Activated CD8-positive, alpha-beta memory T cell treated with anti-CD3 and anti-CD28 coated beads for 1 hour (primary cell): ENCODE data around the gene MOSPD3.

ENCODE experiments used
- DNase-seq, 2 donors: peaks; one replicate each; pipeline ENCODE4 v3.0.0-alpha.2; 2020; ENCODE audit warnings: low read depth in 1 of 2; ENCODE audit errors: extremely low read depth in 1 of 2

Gene MOSPD3

GRCh38 chr7:100590077-100590737 is 22.1 kb upstream of the MOSPD3 start:
- no peak for DNase-seq

GRCh38 chr7:100591596-100591995 is 20.7 kb upstream of the MOSPD3 start:
- no peak for DNase-seq

GRCh38 chr7:100595188-100595587 is 17.2 kb upstream of the MOSPD3 start:
- no peak for DNase-seq

GRCh38 chr7:100598425-100598824 is 13.9 kb upstream of the MOSPD3 start:
- DNase-seq: no peak

- no peak for DNase-seq
Measured at GRCh38 chr7:100599911-100600729, 12.2 kb upstream of the MOSPD3 start.

GRCh38 chr7:100600730-100601038 is 11.7 kb upstream of the MOSPD3 start:
- DNase-seq: no peak

- DNase-seq: no peak
Measured at GRCh38 chr7:100602889-100603725, 9.2 kb upstream of the MOSPD3 start.

GRCh38 chr7:100603726-100604027 is 8.7 kb upstream of the MOSPD3 start:
- DNase-seq: no peak

- peak; percentile 34 to 61 for DNase-seq
Measured at GRCh38 chr7:100604028-100604975, 8.0 kb upstream of the MOSPD3 start.

GRCh38 chr7:100604976-100605911 is 7.1 kb upstream of the MOSPD3 start:
- no peak for DNase-seq

GRCh38 chr7:100606313-100606712 is 6.0 kb upstream of the MOSPD3 start:
- no peak for DNase-seq

GRCh38 chr7:100607111-100607510 is 5.2 kb upstream of the MOSPD3 start:
- no peak for DNase-seq

- DNase-seq: no peak
Measured at GRCh38 chr7:100609958-100610357, 2.4 kb upstream of the MOSPD3 start.

GRCh38 chr7:100612730-100613390 is 520 bp downstream of the MOSPD3 start:
- DNase-seq: no peak

- DNase-seq: no peak
Measured at GRCh38 chr7:100613412-100614175, 1.3 kb downstream of the MOSPD3 start.

GRCh38 chr7:100614308-100614861 is 2.0 kb downstream of the MOSPD3 start:
- DNase-seq: no peak

- no peak for DNase-seq
Measured at GRCh38 chr7:100620239-100620638, 7.9 kb downstream of the MOSPD3 start.

- no peak for DNase-seq
Measured at GRCh38 chr7:100620804-100621203, 8.5 kb downstream of the MOSPD3 start.
